NCI-H2107 (cell line): ENCODE measurements around the gene KCNH8.

ENCODE experiments used
- DNase-seq: peaks from one replicate; lab custom pipeline; 2025; lab: John Stamatoyannopoulos, UW

KCNH8 gene

DNA sequence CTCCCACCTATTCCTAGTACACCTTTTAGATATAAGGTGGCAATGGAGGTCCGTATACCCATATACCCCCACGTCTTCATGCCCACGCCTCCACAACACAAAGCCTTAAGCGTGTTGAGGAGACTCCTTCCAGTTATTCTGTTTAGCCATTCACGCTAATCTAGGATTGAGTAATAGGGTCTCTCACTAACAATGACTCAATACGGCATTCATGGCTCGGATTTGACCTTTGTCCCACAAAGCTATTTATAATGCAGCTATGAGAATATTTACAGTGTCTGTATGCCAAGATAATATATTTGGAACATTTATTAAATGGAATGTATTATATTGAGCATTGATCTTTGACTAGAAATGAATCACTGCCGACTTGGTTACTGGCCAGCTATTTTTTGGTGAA lies 215.8 kb downstream of the KCNH8 start:
- no peak for DNase-seq

DNA sequence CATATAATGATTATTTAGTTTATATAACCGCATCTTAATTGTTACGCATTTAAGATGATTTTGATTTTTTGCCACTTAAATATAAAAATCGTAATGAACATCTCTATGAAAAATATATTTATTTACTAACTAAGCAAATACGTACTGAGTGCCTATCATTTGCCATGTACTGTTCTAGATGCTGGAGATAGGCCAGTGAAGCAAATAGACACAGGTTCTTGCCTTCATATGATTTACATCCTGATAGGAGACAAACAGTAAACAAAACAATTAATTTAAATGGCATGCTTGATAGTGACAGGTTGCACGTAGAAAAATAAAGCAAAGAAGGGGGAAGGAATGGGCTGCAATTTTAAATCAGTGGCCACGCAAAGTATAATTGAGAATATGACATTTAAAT lies 217.2 kb downstream of the KCNH8 start:
- no peak for DNase-seq

DNA sequence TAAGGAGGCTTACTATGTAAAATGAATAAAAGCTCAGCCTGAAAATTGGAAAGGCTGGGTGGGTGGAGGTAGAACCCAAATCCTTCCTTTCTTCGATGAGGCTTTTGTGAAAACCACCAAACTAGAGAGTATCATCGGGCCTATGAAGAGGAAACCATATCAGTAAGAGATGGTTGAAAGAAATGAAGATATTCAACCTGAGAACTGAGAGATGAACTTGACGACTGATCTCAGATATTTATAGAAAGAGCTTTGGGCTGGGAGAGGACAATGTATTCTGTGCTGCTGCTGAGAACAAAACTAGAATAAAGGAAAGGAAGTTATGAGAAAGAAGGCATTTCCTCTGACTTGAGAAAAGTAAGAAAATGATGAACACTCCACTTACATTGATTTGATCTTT lies 236.6 kb downstream of the KCNH8 start:
- no peak for DNase-seq

DNA sequence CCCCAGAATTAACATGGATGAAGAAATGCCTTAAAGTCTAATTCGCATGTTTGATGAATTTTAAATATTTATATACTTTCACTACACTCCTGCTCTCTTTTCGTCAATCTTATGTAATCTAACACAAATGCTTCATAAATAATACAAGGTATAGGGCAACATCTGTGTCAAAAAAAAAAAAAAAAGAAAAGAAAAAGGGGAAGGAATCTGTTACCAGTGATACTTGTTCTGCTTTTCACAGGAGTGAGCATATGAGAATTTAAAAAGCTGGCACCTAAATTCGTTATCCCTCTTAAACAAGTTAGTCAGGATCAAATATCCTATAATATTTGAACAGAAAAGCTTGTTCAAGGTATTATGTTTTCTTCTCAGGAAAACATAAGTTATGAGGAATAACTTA lies 243.8 kb downstream of the KCNH8 start:
- no peak for DNase-seq

DNA sequence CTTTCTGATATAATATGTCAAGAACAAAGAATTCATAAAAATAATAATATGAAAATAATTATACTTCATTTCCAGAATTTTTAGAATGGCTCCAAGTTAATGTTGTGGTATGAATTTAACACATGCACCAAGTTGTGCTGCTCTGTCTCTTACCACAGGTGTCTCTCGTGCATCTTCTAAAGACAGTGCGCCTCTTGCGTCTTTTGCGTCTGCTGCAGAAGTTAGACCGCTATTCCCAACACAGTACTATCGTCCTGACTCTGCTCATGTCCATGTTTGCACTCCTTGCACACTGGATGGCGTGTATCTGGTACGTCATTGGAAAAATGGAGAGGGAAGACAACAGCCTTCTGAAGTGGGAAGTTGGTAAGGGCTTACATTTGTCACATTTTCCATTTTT lies 246.6 kb downstream of the KCNH8 start:
- no peak for DNase-seq

DNA sequence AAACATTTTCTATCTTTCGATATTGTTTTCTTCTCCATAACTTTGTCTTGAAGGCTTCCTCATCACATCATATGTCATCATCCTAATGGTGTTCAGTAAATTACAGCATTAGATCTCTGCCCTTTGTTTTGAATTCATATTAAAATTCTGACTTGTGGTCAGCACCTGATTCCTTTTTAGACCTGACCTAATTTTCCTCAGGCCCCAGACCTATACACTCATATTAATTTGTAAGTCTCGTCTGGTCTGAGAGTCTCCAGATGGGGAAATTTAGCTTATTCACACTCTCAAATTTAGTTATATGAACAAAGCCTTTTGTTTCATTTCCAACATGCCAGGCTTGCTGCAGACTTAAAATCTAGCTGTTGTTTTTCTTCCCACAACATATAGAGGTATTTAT lies 248.4 kb downstream of the KCNH8 start:
- no peak for DNase-seq

DNA sequence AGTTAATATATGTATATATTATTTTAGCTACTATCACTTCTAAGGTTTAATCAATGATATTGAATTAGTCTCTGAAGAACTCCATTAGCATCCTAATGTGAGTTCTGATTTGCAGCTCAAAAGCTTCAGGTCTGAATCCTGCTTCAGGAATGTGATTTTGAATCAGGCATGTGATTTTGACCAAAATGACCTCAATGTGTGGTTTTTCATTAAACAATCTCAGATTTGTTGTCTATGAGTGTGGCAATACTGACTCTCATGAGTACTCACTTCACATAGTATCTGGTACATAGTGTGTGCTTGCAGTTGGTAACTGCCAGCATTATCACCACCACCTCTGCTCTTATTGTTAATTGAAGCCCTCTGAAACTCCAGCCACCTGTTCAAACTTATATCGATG lies 251.0 kb downstream of the KCNH8 start:
- no peak for DNase-seq

DNA sequence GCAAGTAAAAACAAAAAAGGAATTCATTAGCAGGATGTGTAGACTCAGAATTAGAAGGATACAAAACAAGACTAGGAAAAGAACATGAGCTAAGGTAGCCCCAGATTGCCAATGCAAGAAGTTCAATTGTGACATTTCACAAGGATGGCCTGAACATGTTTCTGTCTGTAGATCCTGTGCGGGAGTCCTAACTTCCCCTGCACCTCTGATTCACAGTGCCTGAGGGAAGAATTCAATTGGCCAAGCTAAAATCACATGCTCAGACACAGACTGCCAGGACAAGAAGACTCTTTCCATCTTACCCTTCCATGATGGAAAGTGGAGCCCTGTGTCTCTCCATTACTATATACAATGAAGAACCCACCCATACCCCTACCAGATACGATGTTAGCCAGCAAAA lies 251.5 kb downstream of the KCNH8 start:
- no peak for DNase-seq

DNA sequence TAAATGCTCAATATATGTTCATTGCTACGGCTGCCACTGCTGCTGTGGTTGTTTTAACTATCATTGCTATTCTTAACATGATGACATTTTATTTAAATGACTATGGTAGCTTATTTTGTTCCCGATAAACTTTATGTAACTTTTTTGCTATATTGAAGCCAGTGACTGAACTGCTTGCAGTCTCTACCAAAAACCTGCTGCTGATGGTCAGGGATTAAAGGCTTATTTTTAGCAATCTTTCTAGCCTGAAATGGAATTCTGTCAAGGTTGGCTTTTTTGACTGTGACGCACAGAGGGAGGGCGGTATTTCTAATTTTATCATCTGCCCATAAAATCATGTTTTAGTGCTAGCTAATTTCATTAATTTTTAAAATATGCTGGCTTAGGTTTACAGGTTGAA lies 271.8 kb downstream of the KCNH8 start:
- no peak for DNase-seq

DNA sequence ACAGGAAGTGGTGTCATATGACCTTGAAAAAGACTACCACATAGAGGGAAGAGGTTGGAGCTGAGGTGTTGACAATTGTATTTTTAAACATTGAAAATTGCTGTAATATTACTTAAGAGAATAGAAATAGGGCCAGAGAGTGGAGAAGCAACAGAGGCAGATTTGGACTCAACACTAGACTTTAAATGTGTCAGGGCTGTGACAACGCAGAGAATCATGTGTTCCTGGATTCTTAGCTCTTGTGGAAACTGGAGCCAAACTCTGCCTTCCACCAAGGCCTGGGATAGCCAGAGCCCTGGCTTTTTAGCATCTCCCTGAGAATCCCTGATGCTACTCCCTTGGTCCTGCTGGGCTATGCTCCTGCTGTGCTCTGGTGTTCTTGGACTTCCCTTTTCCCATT lies 277.5 kb downstream of the KCNH8 start:
- DNase-seq: no peak

DNA sequence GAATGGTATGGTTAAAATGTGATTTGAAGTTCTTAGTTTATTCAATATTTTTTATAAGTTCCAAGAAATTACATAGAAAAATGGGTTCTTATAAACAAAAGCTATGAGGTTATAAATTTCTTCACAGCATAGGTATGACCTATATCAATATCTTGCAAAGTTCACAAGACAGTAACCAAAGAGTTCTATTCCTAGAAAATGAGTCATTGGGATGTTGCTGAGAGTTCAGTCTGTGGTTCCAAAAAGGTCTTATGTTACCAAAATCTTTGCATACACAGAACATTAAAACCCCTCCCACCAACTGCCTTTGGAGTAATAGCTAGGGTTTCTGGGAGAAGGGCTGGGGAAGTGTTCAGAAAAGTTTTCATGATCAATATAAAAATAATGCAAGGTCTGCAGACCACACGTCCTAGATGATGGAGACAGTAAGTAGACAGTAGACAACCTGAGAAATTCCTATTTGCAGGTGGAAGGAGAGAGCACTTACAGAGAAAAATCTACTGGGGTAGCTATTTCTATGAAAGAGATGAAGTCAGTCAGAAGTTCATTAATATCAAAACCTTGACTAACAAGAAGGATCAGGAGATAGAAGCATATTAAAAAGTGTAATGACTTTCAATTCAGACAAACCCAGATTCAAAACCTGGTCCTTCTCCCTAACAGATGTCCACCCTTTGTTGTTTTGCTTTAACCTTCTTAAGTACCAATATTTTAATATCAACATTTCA lies 279.3 kb downstream of the KCNH8 start:
- DNase-seq: no peak

DNA sequence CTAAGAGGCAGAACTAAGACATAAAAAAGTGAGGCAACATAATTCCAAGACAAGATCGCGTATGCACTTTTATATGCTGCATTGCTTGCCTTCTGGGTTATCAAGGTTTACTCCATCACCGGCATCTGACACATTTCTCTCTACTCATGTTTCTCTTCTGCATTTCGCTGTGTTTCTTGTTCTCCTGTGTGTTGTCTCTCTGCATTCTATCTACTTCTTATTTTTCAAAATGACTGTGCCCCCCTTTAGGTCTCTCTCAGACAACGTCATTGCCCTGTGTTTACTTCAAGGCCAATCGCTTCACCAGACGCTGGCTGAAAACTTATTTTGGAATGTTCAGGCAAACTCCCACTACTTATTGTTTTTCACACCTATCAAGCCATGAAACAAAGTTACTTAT lies 280.4 kb downstream of the KCNH8 start:
- no peak for DNase-seq

DNA sequence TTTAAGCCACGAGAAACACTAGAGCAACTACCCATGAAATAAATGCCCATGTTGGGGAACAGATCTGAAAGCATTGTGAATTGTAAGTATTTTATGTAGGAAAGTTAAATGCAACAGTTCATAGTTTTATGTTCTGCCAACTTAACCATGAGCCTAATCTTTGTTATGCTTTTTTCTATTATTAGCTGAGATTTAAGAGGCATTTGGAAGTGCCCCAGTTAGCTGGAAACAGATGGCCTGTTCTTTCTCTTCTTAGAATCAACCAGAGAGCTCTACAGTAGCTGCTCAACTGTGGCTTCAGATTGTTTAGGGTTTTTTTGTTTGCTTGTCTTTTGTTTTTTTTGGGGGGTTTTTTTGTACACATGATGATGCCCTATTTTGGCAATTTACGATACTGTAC lies 284.4 kb downstream of the KCNH8 start:
- no peak for DNase-seq

DNA sequence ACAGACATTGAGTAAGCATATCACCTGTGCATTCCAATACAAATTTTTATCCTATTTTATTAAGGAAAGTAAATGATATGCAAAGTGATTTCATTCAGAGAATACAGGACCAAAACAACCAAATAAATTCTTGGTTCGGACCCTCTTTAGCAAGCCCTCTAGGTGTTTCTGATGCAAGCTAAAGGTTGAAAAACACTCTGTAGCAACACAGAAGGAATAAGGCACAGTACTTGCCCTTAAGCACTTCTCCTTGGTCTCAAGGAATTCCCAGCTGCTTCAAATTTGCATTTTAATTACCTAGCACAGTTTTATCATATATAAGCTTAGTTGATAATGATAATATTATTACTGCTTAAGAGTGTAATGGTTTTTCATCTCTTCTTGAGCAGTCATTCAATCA lies 288.4 kb downstream of the KCNH8 start:
- no peak for DNase-seq

DNA sequence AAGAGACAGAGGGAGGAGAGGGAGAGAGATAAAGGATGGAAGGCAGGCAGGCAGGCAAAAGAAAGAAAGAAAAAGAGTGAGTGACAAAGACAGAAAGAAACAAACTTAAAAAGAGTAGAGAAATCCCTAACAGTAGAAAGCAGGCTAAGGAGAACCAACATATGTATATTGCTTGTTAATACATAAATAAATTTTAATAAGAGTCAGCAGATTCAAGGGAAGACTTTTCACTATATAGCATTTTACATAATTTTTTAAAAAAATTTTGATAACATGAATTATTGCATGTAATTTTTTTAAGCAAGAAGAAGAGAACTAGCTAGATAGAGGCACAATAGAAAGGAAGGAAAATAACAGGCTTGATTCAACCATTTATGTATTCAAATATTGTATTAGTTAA lies 291.6 kb downstream of the KCNH8 start:
- no peak for DNase-seq

DNA sequence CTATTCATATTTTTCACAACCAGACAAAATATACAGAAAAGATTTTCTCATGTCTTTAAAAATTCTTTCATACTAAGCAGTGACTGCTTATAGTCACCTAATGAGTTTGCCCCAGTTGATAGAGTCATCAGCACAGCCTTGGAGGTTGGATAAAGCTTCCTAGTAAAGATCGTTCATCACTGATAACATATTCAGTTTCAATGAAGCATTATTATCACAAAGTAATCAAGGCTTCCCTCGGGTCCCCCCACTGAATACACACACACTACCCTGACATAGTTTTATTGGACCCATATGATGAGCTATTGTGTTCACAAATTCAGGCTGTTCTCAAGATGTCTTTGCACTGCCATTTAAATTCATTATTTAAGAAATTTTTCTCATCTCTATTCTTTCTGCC lies 297.8 kb downstream of the KCNH8 start:
- DNase-seq: no peak

DNA sequence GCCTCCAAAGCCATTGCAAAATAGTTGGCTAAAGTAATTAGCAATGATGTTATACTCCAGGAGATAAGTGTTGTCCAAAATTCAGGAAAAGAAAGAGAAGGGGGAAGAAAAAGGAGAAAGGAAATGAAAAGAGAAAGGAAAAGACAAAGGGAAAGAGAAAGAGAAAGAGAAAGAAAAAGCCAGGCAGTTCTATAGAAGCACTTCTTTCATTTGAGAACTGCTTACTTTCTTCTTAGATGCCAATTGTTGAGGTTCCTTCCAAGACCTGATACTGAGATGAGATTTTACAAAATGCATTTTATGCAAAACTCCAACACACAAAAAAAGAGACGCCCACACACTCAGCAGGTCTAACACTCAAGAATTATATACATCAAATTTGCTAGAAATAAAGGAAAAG lies 298.4 kb downstream of the KCNH8 start:
- DNase-seq: no peak

DNA sequence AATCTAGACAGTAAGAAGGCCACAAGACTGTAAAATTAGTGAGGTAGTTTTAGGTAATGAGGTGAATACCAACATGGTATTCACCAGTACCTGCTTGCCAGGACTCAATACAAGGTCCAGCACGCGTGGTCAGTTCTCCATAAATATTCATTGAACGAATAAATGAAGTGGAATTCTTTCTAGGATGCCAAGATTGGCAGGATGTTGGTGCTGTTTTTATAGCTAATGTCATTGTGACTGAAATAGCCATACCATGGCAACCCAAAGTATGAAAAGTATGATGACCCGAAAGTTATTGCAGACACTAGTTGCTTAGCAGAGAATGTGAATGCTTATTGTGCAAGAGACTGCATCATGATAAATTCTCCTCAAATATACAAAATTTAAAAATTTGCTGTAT lies 307.2 kb downstream of the KCNH8 start:
- no peak for DNase-seq

DNA sequence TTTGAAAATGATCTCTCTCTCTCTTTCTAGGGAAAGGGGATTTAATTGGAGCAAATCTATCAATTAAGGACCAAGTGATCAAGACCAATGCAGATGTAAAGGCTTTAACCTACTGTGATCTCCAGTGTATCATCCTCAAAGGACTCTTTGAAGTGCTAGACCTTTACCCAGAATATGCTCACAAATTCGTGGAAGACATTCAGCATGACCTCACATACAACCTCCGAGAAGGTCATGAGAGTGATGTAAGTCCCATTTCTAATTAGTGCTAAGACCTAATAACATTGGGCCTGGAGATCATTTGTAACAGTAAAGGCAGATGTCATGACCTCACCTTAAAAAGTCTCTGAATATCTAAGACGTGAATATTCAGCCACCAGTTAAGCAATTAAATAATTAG lies 308.4 kb downstream of the KCNH8 start:
- no peak for DNase-seq

DNA sequence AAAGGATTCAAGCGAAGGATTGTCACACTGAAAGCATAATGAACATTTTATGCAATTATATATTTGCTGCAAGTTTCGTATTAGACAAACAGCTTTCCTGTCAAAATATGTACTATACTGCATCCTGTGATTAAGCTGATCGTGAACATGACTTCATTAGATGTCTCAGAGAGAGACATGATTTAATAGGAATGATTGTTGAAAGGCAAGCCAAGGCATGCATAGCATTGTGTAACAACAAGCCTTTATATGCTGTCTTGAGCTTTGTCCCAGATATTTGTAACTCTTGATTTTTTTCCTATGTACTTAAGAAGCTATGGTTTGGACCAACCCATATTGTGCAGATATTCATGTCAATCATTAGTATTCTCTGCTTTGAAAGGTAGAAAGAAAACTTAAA lies 309.1 kb downstream of the KCNH8 start:
- no peak for DNase-seq

DNA sequence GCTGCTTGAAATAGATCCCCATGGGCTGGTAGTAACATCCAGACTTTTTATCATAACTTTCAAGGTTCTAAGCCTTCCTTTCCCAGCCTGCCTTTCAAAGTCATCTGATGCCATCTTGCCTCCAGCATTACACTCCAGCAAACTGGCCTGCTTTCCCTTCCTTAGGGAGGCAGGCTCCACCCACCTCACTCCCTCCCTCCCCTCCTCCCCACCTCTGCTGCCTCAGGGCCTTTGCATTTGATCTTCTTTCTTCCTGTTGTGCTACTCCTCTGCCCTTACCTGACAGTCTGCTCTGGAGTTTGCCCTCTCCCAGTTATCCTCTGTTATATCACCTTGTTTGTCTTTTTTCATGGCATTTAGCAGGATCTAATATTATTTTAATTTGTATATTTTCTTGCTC lies 319.5 kb downstream of the KCNH8 start:
- no peak for DNase-seq

DNA sequence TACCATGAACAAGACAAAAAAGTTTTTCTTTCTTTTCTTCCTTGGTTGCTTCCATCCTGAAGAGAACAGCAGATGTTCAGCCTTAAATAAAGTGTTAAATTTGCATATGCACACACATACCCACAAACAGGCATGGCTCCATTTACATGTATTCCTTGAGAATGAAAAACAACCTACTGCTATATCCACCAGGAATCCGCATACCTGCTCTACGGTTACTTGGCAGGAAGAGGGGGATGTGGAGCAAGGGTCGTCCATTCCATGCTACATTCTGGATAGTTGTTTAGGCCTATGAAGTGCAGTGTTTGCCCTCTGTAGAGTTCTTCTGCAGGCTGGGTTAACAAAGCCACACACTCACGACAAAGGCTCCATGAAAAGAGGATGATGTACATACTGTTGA lies 322.8 kb downstream of the KCNH8 start:
- DNase-seq: no peak

DNA sequence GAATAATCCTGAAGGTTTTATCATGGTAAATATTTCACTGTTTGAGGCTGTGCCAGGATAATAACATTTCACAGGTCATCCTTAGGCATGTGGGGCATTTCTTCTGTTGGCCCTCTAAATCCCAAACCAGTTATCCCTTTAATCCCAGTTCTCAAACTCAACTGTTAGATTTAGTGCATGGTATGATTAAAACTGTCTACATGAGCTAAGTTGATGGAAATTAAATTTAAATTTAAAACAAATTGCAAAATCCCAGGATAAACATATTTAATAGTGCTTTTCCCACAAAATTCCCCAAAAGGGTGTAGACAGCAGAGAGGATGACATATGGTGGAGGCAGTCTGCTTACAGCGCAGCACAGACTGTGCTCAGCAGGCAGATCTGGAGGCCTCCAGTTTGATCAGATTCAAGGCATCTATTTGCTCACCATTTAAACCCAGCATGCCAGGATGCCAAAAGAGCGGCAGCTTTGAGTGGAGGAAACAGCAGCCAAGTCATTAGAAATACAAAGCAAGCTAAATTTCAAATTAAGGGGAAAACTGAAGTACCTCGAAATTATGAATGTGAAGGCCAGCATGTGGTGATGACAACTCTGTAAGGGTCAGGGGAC lies 325.8 kb downstream of the KCNH8 start:
- no peak for DNase-seq

DNA sequence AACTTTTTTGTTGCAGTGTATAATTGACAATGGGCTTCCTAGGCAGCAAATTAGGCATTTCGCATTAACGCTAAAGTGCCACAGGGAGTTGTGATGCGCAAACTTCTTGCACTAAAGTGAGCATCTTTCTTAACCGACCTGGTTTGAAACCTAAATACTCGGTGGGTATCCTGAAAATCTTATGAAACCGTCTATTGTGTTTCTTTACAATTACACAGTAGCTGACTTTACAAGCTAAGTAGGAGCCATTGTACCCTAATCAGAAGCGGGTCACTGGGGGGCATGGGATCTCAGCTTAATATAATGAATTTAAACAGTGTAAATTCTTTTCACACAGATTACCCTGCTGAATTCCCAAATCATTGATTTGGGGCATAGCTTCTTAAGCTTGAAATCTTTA lies 328.0 kb downstream of the KCNH8 start:
- no peak for DNase-seq
